T-helper 2 cell treated with Interferon-gamma antibody and Interleukin-4, amounts not matched to agents 5 μg/mL and 100 μg/mL, for 36 hours (primary cell): ENCODE measurements around the gene KIF17.
"Not testable (repeated sequence)": the region's sequence is repeated elsewhere in the genome, so short reads cannot be mapped to it uniquely, and the experiment has no call there.

Source experiments
- DNase-seq: peaks from one replicate; pipeline ENCODE4 v3.0.0; 2021; ENCODE audit warnings: low spot score
- H3K27ac Mint-ChIP-seq: one replicate; pipeline ENCODE4 v1.8.0; 2021; ENCODE audit warnings: mild to moderate bottlenecking, mixed read lengths
- H3K27me3 Mint-ChIP-seq: one replicate; pipeline ENCODE4 v1.8.0; 2021; ENCODE audit warnings: low read depth, mixed read lengths
- H3K36me3 Mint-ChIP-seq: one replicate; pipeline ENCODE4 v1.8.0; 2021; ENCODE audit warnings: low read depth, mixed read lengths
- H3K4me1 Mint-ChIP-seq: one replicate; pipeline ENCODE4 v1.8.0; 2021; ENCODE audit warnings: low read depth, mixed read lengths
- H3K4me3 Mint-ChIP-seq: one replicate; pipeline ENCODE4 v1.8.0; 2022; ENCODE audit warnings: mild to moderate bottlenecking, moderate library complexity, mixed read lengths
- H3K9me3 Mint-ChIP-seq: one replicate; pipeline ENCODE4 v1.8.0; 2021; ENCODE audit warnings: mixed read lengths

KIF17 gene

DNA sequence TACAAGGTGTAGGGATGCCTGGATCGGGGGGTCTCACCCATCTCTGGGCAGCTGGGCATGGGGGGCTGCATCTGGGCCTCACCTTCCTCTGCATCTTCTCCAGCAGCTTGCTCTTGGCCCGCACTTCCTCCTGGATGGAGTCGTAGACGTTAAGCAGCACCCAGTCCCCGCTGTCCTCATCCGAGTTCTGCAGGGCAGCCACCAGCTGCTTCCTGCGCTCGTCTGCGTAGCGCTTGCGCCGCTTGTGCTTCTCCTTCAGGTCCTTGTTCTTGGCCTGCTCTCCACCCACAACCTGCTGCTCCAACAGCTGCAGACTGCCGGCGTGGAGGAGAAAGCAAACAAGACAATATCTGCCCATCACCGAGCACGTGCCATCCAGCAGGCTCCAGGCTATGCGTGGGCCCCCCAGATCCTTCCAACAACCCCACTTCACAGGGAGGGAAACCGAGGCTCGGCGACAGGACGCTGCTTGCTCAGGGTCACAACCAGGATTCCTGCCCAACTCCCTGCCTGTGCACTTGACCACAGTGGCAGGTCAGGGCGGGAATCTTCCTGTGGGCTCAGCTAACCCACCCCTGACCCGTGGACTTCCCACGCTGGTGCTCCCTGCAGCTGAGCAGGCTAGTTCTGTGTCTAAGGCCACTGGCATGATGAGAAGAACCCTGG lies 35.1 kb downstream of the KIF17 start:
- Mint-ChIP-seq H3K36me3 (no peaks in the 10 kb centered on the region), H3K27me3 (peaks cover 51% of the 10 kb centered on the region), H3K4me1 (peaks cover 14% of the 10 kb centered on the region), H3K27ac (no peak overlapping the region), H3K4me3 (no peak overlapping the region), H3K9me3 (peaks cover 3% of the 10 kb centered on the region)
- DNase-seq: no peak

DNA sequence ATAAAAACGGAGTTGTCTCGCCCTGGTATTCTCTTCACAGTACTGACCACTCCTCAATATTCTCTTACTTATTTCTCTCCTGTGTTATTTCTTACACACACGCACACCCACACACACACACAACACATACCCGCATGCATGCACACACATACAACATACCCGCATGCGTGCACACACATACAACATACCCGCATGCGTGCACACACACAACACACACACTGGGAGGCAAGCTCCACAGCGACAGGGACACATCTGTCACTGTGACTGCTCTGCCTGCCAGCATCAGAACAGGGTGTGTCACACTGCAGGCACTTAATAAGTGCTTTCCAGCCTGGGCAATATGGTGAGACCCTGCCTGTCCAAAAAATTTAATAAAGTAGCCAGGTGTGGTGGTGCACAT lies 35.8 kb downstream of the KIF17 start:
- Mint-ChIP-seq H3K4me1 (peaks cover 14% of the 10 kb centered on the region), H3K27ac (no peak overlapping the region), H3K4me3 (no peak overlapping the region), H3K36me3 (no peaks in the 10 kb centered on the region), H3K9me3 (peaks cover 10% of the 10 kb centered on the region), H3K27me3 (peaks cover 57% of the 10 kb centered on the region)
- no peak for DNase-seq

DNA sequence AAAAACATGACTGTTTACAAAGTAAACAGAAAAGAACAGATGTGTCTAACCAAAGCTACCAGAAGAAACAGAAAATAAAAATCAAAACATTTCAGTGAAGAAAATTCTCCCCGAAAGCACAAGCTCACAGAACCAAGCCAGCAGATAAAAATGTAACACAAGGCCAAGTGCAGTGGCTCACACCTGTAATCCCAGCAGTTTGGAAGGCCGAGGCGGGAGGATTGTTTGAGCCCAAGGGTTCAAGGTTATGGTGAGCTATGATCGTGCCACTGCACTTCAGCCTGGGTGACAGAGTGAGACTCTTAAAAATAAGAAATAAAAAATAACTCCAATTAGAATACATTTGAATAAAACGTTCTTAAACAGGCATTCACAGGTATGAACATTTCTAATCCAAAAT lies 37.5 kb downstream of the KIF17 start:
- no peak overlapping the region for H3K27ac Mint-ChIP-seq
- peaks cover 12% of the 10 kb centered on the region for H3K9me3 Mint-ChIP-seq
- H3K4me3 Mint-ChIP-seq: no peak overlapping the region
- peaks cover 14% of the 10 kb centered on the region for H3K4me1 Mint-ChIP-seq
- no peak for DNase-seq
- no peaks in the 10 kb centered on the region for H3K36me3 Mint-ChIP-seq
- peaks cover 64% of the 10 kb centered on the region for H3K27me3 Mint-ChIP-seq

DNA sequence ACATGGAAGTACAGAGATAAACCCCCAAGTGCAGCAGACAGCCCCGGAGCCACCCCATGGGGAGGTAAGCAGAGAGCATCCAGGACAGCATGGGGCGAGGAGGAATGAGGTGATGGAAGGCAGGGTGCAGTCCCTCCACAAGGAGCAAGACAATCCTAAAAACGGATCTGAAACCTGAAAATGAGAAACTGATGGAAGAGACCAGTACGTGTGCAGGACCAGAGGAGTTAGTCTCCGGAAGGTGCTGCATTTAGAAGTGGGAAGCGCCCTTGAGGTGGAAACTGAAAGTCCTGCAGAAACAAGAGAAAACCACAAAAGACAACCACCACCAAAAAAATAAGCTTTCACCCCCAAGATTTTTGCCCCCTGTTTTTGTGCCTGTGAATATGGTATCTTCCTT lies 39.2 kb downstream of the KIF17 start:
- peak; percentile 17 for DNase-seq
- Mint-ChIP-seq H3K4me1 (peaks cover 14% of the 10 kb centered on the region), H3K4me3 (peak overlapping the region; percentile 33), H3K36me3 (no peaks in the 10 kb centered on the region), H3K9me3 (peaks cover 12% of the 10 kb centered on the region), H3K27me3 (peaks cover 58% of the 10 kb centered on the region), H3K27ac (no peak overlapping the region)

DNA sequence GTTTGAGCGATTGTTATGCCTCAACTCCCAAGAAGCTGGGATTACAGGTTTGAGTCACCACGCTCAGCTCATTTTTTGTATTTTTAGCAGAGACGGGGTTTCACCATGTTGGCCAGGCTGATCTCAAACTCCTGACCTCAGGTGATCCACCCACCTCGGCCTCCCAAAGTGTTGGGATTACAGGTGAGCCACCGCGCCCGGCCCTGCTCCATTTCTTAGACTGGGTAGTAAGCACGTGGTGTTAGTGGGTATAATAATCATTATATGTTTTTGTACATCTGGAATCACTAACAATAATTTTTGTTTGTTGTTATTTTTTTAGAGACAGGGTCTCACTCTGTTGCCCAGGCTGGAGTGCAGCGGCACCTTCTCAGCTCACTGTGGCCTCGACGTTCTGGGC lies 44.2 kb downstream of the KIF17 start:
- not testable (repeated sequence) for H3K36me3 Mint-ChIP-seq, H3K4me1 Mint-ChIP-seq, DNase-seq, H3K27ac Mint-ChIP-seq, H3K4me3 Mint-ChIP-seq
- peaks cover 12% of the 10 kb centered on the region for H3K9me3 Mint-ChIP-seq
- H3K27me3 Mint-ChIP-seq: peaks cover 35% of the 10 kb centered on the region

DNA sequence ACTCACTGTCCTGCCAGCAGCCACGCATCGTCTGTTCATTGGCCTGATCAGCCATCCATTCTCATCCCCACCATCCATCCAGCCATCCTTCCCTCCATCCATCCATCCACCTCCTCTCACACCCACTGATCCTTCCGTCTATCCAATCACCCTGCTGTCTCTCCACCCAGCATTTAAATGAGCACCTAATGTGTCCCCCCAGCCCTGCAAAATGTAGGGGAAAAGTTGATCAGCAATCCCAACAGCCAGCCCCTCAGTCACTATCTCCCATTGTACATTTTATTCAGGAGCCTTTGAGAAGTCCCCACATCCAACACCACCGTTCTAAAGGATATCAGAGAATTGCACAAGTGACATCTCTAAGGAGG lies 45.6 kb downstream of the KIF17 start:
- Mint-ChIP-seq H3K4me3 (no peak overlapping the region), H3K9me3 (peaks cover 4% of the 10 kb centered on the region), H3K36me3 (no peaks in the 10 kb centered on the region), H3K4me1 (no peaks in the 10 kb centered on the region), H3K27me3 (peaks cover 24% of the 10 kb centered on the region), H3K27ac (no peak overlapping the region)
- DNase-seq: no peak

DNA sequence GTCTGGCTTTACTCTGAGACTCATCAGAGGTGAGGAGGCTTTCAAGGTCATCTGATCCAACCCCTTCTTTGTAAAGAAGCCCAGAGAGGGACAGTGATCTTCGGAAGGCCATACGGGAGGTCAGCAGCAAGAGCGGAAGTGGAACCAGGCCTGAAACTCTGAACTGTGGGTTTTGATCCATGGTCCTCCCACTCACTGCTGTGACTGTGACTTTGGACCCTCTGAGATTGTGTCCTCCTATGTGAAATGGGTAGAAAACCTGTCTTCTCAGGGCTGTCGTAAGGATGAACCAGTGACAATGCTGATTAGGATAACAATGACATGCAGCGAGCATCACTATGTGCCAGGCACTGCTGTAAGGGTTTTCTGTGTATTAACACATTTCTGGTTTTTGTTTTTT lies 46.9 kb downstream of the KIF17 start:
- H3K36me3 Mint-ChIP-seq: no peaks in the 10 kb centered on the region
- H3K27ac Mint-ChIP-seq: no peak overlapping the region
- DNase-seq: no peak
- no peaks in the 10 kb centered on the region for H3K9me3 Mint-ChIP-seq
- H3K4me1 Mint-ChIP-seq: peaks cover 5% of the 10 kb centered on the region
- peaks cover 18% of the 10 kb centered on the region for H3K27me3 Mint-ChIP-seq
- no peak overlapping the region for H3K4me3 Mint-ChIP-seq

DNA sequence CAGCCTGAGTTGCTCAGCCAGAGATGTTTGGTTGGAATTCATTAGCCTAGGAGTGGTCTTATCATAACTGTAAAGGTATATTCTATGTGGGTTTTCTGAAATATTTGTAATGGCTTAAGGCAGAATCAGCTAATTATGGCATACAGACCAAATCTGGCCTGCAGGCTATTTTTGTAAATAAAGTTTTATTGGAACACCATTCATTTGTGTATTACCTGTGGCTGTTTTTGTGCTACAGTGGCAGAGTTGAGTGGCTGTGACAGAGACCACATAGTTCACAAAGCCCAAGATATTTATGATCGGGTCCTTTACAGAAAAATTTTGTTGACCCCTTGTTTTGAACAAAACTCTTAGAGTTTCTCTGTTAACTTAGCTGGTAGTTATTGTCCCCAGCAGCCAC lies 49.2 kb downstream of the KIF17 start:
- Mint-ChIP-seq H3K36me3 (no peaks in the 10 kb centered on the region), H3K4me3 (no peak overlapping the region), H3K27ac (no peak overlapping the region), H3K27me3 (peaks cover 11% of the 10 kb centered on the region), H3K9me3 (no peaks in the 10 kb centered on the region), H3K4me1 (peaks cover 5% of the 10 kb centered on the region)
- no peak for DNase-seq

DNA sequence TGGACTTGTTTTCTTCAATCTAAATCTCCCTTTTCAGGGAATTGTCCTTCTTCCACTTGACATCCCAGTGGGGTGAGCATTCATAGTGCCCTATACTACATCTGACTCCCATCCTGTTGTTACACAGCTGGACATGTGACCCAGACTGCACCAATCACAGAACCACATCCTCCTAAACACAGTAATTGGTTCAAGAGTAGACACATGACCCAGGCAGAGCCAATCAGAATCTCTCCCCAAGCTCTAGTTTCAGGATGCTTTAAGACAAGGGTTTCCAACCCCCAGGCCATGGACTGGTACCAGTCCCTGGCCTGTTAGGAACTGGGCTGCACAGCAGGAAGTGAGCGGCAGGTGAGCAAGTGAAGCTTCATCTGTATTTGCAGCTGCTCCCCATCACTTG lies 51.0 kb downstream of the KIF17 start:
- Mint-ChIP-seq H3K27ac (no peak overlapping the region), H3K27me3 (peaks cover 2% of the 10 kb centered on the region), H3K4me1 (peaks cover 14% of the 10 kb centered on the region), H3K4me3 (no peak overlapping the region), H3K36me3 (no peaks in the 10 kb centered on the region), H3K9me3 (no peaks in the 10 kb centered on the region)
- no peak for DNase-seq

DNA sequence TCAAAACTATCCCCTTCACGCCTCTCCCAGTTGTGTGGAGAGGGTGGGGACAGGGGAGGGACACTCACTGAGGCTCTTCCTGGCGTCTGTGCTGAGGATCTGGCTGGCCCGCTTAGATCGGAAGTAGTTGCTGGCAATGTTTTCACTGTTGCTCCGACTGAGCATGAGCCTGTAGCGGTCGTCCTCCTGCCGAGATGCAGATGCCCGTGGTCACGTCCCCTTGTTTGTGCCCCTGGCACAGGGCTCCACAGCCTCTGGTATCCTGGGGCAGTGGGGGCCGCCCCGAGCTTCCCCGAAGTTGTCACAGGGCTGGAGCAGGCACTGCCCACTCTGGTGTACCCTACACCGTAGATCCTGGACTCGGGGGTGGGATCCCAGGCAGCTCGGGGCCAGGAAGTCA lies 51.7 kb downstream of the KIF17 start:
- DNase-seq: no peak
- Mint-ChIP-seq H3K36me3 (peaks cover 2% of the 10 kb centered on the region), H3K9me3 (no peaks in the 10 kb centered on the region), H3K27ac (no peak overlapping the region), H3K4me3 (no peak overlapping the region), H3K27me3 (peaks cover 2% of the 10 kb centered on the region), H3K4me1 (peaks cover 15% of the 10 kb centered on the region)

DNA sequence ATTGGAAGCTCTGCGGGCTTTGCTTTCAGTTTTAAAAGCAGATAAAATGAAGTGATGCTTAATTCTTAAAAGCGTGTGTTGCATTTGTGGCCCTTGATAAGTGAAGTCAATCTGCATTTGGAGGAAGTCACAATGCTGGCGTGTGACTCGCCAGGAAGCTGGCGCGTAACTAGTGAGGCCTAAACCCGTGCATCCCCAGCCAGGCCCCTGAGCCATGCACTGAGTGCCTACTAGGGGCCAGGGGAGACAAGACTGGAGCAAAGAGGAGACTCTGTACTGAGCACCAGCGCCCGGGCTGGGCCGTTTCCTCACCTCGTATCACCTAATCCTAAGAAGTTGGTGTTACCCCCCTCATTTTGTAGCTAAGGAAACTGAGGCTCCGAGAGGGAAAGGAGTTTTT lies 52.1 kb downstream of the KIF17 start:
- no peak overlapping the region for H3K4me3 Mint-ChIP-seq
- H3K9me3 Mint-ChIP-seq: no peaks in the 10 kb centered on the region
- no peak for DNase-seq
- H3K27ac Mint-ChIP-seq: no peak overlapping the region
- H3K36me3 Mint-ChIP-seq: peaks cover 3% of the 10 kb centered on the region
- peaks cover 2% of the 10 kb centered on the region for H3K27me3 Mint-ChIP-seq
- H3K4me1 Mint-ChIP-seq: peaks cover 15% of the 10 kb centered on the region

DNA sequence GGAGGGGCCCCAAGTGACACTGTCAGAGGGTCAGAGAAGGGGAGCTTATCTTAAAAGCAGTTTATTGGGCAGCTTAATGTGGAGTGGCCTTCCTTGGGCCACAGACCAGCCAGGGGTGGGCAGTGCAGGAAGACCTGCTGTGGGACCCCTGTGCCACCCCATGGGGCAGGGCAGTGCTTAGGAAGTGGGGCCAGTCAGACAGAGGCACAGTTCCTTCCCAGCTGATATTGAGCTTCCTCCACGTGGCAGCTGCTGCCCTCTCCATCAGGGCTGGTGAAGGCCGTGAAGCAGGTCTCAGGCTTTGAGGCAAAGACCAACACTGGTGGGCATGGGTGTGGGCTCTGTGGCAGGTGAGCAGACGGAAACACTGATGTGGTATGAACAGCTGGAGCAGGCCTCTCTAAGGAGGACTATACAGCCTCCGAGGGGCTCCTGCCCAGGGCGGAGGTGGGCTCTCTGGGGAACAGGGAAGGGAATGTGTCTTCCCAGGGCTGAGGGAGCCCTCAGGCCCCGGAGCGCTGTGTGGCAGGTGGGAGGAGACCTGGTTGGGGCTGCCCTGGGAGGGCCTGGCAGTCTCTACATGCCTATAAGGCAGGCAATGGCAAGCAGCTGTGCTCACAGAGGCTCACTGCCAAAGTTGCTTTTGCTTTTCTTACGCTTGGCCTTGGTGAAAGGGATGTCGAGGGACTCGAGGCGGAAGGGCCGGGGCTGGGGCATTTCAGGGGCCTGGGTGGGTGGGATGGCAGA lies 53.7 kb downstream of the KIF17 start:
- Mint-ChIP-seq H3K4me3 (no peak overlapping the region), H3K4me1 (peaks cover 30% of the 10 kb centered on the region)

DNA sequence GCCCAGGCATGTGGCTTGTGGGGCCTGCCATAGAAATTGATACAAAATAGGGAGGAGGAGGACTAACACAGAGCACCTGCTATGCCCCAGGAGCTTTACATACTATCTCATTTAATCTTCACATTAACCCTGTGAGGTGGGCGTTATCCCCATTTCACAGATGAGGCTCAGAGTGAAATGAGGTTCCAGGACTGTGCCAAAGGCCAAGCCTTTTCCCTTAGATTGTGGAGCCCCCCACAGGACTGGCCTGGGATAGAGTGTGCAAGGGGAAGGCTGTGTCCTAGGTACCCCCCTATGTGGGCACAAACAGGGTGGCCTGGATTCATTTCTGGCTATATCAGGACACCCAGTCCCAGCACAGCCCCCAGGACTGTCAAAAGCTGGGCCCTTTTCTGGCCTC lies 54.4 kb downstream of the KIF17 start:
- H3K27me3 Mint-ChIP-seq: no peaks in the 10 kb centered on the region
- peaks cover 32% of the 10 kb centered on the region for H3K4me1 Mint-ChIP-seq
- no peak overlapping the region for H3K27ac Mint-ChIP-seq
- DNase-seq: no peak
- peaks cover 23% of the 10 kb centered on the region for H3K36me3 Mint-ChIP-seq
- no peaks in the 10 kb centered on the region for H3K9me3 Mint-ChIP-seq
- H3K4me3 Mint-ChIP-seq: peak overlapping the region; percentile 96

More for the DNA sequence above, 53.7 kb downstream of the KIF17 start:
- H3K27me3 Mint-ChIP-seq: no peaks in the 10 kb centered on the region
- DNase-seq: no peak
- H3K36me3 Mint-ChIP-seq: peaks cover 18% of the 10 kb centered on the region
- no peaks in the 10 kb centered on the region for H3K9me3 Mint-ChIP-seq
- no peak overlapping the region for H3K27ac Mint-ChIP-seq

DNA sequence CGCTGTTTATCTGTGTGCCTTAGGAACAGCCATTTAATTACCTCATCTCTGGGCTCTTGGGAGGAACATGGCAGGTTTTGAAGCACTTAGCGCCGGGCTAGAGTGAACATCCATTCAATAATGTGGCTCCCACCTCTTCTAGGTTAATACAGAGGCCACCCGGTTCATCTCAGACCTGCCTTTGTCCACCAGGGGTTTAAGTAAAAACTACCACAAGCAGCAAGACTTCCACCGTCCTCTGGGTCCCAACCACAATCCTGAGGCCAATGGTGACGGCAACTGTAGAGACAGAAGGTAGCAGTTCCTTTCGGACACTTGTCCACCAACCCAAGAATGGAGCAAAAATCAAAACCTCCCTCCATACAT lies 55.7 kb downstream of the KIF17 start:
- DNase-seq: no peak
- H3K27ac Mint-ChIP-seq: peak overlapping the region; percentile 92
- peaks cover 26% of the 10 kb centered on the region for H3K36me3 Mint-ChIP-seq
- no peaks in the 10 kb centered on the region for H3K27me3 Mint-ChIP-seq
- H3K4me3 Mint-ChIP-seq: peak overlapping the region; percentile 96
- H3K9me3 Mint-ChIP-seq: no peaks in the 10 kb centered on the region
- peaks cover 34% of the 10 kb centered on the region for H3K4me1 Mint-ChIP-seq
